ENCODE measurements around the gene DGKA.

Gene DGKA

DNA sequence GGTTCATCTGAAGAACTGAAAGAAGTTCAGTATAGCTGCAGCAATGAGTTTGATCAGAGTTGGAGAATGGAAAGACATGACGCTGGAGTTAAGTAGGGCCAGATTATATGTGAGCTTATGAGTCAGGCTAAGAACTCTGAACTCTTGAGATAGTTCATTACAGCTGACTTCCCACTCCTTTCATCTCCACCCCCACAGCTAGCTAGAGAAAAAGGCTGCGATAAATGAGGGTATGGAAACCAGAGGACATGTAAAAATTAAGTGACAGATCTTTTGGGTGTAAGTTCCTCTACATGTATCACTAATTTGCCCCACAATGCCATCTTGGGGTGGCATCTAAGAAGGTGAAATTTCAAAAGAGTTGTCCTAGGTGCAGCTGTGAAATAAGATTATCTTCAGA lies 31.9 kb upstream of the DGKA start:
- Histone ChIP-seq H3K36me3 (ENCODE audit: control insufficient read depth in 1 of 2, insufficient read depth in 2 of 2, low read depth in 1 of 2, low read length in 2 of 2) (peaks cover 24 to 32% of the 10 kb centered on the region in 2 experiments), H3K18ac (ENCODE audit: low read depth in 1 of 2, low read length in 2 of 2) (no peak overlapping the region), H3K4me2 (ENCODE audit: low read length, poor library complexity, severe bottlenecking) (no peak overlapping the region), H4K91ac (ENCODE audit: low read length) (no peak overlapping the region), H2AK5ac (ENCODE audit: low read length, severe bottlenecking) (no peak overlapping the region), H2AFZ (ENCODE audit: low read depth, low read length) (no peak overlapping the region), H3K79me1 (replicated peaks; ENCODE audit: low read length, poor library complexity, severe bottlenecking) (peaks cover 14% of the 10 kb centered on the region), H3K27ac (ENCODE audit: low read length, poor library complexity, severe bottlenecking) (no peak overlapping the region), H3K23ac (ENCODE audit: low read length in 2 of 2) (no peak overlapping the region), H2BK5ac (ENCODE audit: low read depth, low read length, poor library complexity, severe bottlenecking) (no peak overlapping the region), H3K27me3 (ENCODE audit: control insufficient read depth in 1 of 2, insufficient read depth in 1 of 2, low read length in 2 of 2) (no peaks in the 10 kb centered on the region), H3K9me3 (ENCODE audit: control insufficient read depth, low read length) (no peaks in the 10 kb centered on the region), H3K4me1 (ENCODE audit: control insufficient read depth, insufficient read depth, low read depth, low read length) (no peaks in the 10 kb centered on the region), H2BK12ac (ENCODE audit: low read length in 2 of 2) (no peak overlapping the region), H3K4me3 (ENCODE audit: insufficient read depth in 1 of 2, low read depth in 1 of 2, low read length in 2 of 2) (no peak overlapping the region), H3K14ac (ENCODE audit: low read length in 2 of 2) (no peak overlapping the region), H3K9ac (ENCODE audit: low read length) (peak overlapping the region; percentile 54), H2BK120ac (ENCODE audit: low read depth, low read length) (no peak overlapping the region), H4K8ac (ENCODE audit: low read length) (no peak overlapping the region), H3K4ac (ENCODE audit: low read depth in 1 of 2, low read length in 2 of 2) (no peak overlapping the region), H2BK15ac (ENCODE audit: low read depth, poor library complexity, severe bottlenecking) (no peak overlapping the region)
- WGBS: 80% methylated on average over 1 of the region's 2 CpGs
- DNase-seq: peak; percentile 49

DNA sequence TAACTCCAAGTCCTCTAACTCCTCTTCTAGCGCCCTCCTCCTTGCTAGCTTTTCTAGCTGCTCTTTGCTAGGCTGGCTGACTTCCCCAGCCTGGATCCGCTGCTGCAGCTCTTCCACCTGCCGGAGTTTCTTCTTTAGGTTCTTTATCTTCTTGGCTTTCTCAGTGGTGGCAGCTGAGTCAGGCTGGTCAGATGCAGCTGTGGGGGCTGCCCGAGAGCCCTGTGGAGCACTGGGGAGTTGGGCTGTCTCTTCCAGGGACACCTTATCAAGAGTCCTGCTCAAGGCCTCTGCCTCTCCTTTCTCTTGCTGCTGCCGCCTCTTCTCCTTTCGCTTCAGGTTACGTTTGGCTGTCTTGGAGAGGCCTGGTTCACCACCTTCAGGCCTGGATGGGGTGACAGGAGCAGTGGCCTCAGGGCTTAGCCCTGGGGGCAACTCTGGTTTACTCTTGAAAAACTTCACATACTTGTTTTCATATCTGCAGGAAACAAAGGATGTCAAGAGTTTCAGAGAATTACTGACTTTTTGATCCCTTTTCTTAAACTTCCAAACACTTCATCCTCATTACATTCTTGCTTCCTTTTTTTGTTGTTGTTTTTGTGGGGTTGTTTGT lies 29.0 kb upstream of the DGKA start:
- Histone ChIP-seq H3K4me3 (ENCODE audit: insufficient read depth in 1 of 2, low read depth in 1 of 2, low read length in 2 of 2) (no peak overlapping the region), H3K27ac (ENCODE audit: low read length, poor library complexity, severe bottlenecking) (no peak overlapping the region), H3K4ac (ENCODE audit: low read depth in 1 of 2, low read length in 2 of 2) (no peak overlapping the region), H3K4me2 (ENCODE audit: low read length, poor library complexity, severe bottlenecking) (no peak overlapping the region), H2AK5ac (ENCODE audit: low read length, severe bottlenecking) (no peak overlapping the region), H3K4me1 (ENCODE audit: control insufficient read depth, insufficient read depth, low read depth, low read length) (no peaks in the 10 kb centered on the region), H2BK5ac (ENCODE audit: low read depth, low read length, poor library complexity, severe bottlenecking) (no peak overlapping the region), H2AFZ (ENCODE audit: low read depth, low read length) (no peak overlapping the region), H2BK12ac (ENCODE audit: low read length in 2 of 2) (no peak overlapping the region), H3K9ac (ENCODE audit: low read length) (no peak overlapping the region), H2BK120ac (ENCODE audit: low read depth, low read length) (no peak overlapping the region), H3K36me3 (ENCODE audit: control insufficient read depth in 1 of 2, insufficient read depth in 2 of 2, low read depth in 1 of 2, low read length in 2 of 2) (peaks cover 24 to 32% of the 10 kb centered on the region in 2 experiments), H4K91ac (ENCODE audit: low read length) (no peak overlapping the region), H3K27me3 (ENCODE audit: control insufficient read depth in 1 of 2, insufficient read depth in 1 of 2, low read length in 2 of 2) (no peaks in the 10 kb centered on the region), H3K23ac (ENCODE audit: low read length in 2 of 2) (no peak overlapping the region), H4K8ac (ENCODE audit: low read length) (no peak overlapping the region), H2BK15ac (ENCODE audit: low read depth, poor library complexity, severe bottlenecking) (no peak overlapping the region), H3K18ac (ENCODE audit: low read depth in 1 of 2, low read length in 2 of 2) (no peak overlapping the region), H3K79me1 (replicated peaks; ENCODE audit: low read length, poor library complexity, severe bottlenecking) (peaks cover 19% of the 10 kb centered on the region), H3K9me3 (ENCODE audit: control insufficient read depth, low read length) (no peaks in the 10 kb centered on the region), H3K14ac (ENCODE audit: low read length in 2 of 2) (no peak overlapping the region)
- no peak for DNase-seq
- WGBS: 96% methylated on average over 7 of the region's 7 CpGs

DNA sequence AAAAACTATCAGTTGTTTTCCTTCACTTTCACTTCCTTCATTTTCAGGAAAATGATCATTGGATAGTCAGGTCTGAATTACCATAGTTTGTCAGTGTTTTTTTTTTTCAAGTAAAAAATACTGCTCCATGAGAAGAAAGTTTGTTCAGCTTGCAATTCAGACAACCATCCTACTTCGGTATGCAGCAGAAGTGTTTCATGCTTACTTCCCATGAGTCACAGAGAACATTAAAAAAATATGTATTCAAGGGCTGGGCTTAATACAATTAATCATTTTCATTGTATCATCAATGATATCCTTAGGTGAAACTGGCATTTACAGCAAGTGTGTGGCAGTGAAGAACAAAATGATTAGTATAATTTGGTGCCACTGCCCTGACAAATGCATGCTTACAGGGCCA lies 24.9 kb upstream of the DGKA start:
- no peak for DNase-seq
- Histone ChIP-seq H2BK12ac (ENCODE audit: low read length in 2 of 2) (no peak overlapping the region), H2AK5ac (ENCODE audit: low read length, severe bottlenecking) (no peak overlapping the region), H2BK5ac (ENCODE audit: low read depth, low read length, poor library complexity, severe bottlenecking) (no peak overlapping the region), H3K14ac (ENCODE audit: low read length in 2 of 2) (no peak overlapping the region), H3K4me2 (ENCODE audit: low read length, poor library complexity, severe bottlenecking) (no peak overlapping the region), H3K36me3 (ENCODE audit: control insufficient read depth in 1 of 2, insufficient read depth in 2 of 2, low read depth in 1 of 2, low read length in 2 of 2) (peaks cover 19 to 25% of the 10 kb centered on the region in 2 experiments), H4K91ac (ENCODE audit: low read length) (no peak overlapping the region), H3K4me3 (ENCODE audit: insufficient read depth in 1 of 2, low read depth in 1 of 2, low read length in 2 of 2) (no peak overlapping the region), H3K27ac (ENCODE audit: low read length, poor library complexity, severe bottlenecking) (no peak overlapping the region), H3K23ac (ENCODE audit: low read length in 2 of 2) (no peak overlapping the region), H3K9me3 (ENCODE audit: control insufficient read depth, low read length) (no peaks in the 10 kb centered on the region), H3K79me1 (replicated peaks; ENCODE audit: low read length, poor library complexity, severe bottlenecking) (peaks cover 22% of the 10 kb centered on the region), H3K4me1 (ENCODE audit: control insufficient read depth, insufficient read depth, low read depth, low read length) (no peaks in the 10 kb centered on the region), H3K4ac (ENCODE audit: low read depth in 1 of 2, low read length in 2 of 2) (no peak overlapping the region), H4K8ac (ENCODE audit: low read length) (no peak overlapping the region), H2BK120ac (ENCODE audit: low read depth, low read length) (no peak overlapping the region), H3K18ac (ENCODE audit: low read depth in 1 of 2, low read length in 2 of 2) (no peak overlapping the region), H2BK15ac (ENCODE audit: low read depth, poor library complexity, severe bottlenecking) (no peak overlapping the region), H2AFZ (ENCODE audit: low read depth, low read length) (no peak overlapping the region), H3K27me3 (ENCODE audit: control insufficient read depth in 1 of 2, insufficient read depth in 1 of 2, low read length in 2 of 2) (no peaks in the 10 kb centered on the region), H3K9ac (ENCODE audit: low read length) (no peak overlapping the region)
- WGBS: no CpG with 5 or more reads among the region's 1 CpG

DNA sequence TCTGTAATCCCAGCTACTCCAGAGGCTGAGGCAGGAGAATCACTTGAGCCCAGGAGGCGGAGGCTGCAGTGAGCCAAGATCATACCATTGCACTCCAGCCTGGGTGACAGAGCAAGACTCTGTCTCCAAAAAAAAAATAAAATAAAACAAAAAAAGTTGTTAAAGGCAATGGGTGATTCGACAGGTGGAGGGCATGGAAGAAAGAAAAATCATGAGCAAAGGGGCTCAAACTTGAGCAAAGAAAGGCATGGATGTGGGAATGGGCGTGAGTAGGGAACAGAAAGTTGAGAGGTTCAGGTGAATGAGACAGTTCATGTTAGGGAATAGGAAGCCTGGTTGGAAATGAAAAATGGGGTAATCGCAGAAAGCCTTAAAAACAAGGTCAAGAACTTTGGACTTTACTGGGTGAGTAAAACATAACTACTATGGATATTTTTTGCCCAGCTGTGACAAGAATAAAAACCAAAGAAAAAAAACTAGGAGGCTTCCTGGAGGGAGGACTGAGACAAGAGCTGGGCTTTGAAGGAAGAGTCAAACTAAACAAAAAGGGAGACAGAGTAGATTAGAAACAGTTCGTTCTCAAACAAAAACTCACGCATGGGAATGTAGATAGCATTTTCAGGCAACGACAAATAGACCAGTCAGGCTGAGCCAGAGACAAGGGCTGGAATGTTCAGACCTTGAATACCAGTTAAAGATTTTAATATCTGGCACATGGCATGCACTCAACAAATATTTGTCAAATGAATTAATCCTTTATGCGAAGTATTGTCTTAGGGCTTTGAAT lies 22.0 kb upstream of the DGKA start:
- Histone ChIP-seq H3K36me3 (ENCODE audit: control insufficient read depth in 1 of 2, insufficient read depth in 2 of 2, low read depth in 1 of 2, low read length in 2 of 2) (peaks cover 0 to 12% of the 10 kb centered on the region in 2 experiments), H2BK12ac (ENCODE audit: low read length in 2 of 2) (no peak overlapping the region), H2AFZ (ENCODE audit: low read depth, low read length) (no peak overlapping the region), H2BK15ac (ENCODE audit: low read depth, poor library complexity, severe bottlenecking) (no peak overlapping the region), H3K4ac (ENCODE audit: low read depth in 1 of 2, low read length in 2 of 2) (no peak overlapping the region), H2AK5ac (ENCODE audit: low read length, severe bottlenecking) (no peak overlapping the region), H3K14ac (ENCODE audit: low read length in 2 of 2) (no peak overlapping the region), H3K27ac (ENCODE audit: low read length, poor library complexity, severe bottlenecking) (no peak overlapping the region), H3K4me1 (ENCODE audit: control insufficient read depth, insufficient read depth, low read depth, low read length) (no peaks in the 10 kb centered on the region), H4K8ac (ENCODE audit: low read length) (no peak overlapping the region), H3K9ac (ENCODE audit: low read length) (peak overlapping the region; percentile 37), H2BK5ac (ENCODE audit: low read depth, low read length, poor library complexity, severe bottlenecking) (no peak overlapping the region), H3K79me1 (replicated peaks; ENCODE audit: low read length, poor library complexity, severe bottlenecking) (peaks cover 13% of the 10 kb centered on the region), H3K9me3 (ENCODE audit: control insufficient read depth, low read length) (no peaks in the 10 kb centered on the region), H3K27me3 (ENCODE audit: control insufficient read depth in 1 of 2, insufficient read depth in 1 of 2, low read length in 2 of 2) (no peaks in the 10 kb centered on the region), H4K91ac (ENCODE audit: low read length) (no peak overlapping the region), H3K4me2 (ENCODE audit: low read length, poor library complexity, severe bottlenecking) (no peak overlapping the region), H2BK120ac (ENCODE audit: low read depth, low read length) (no peak overlapping the region), H3K18ac (ENCODE audit: low read depth in 1 of 2, low read length in 2 of 2) (no peak overlapping the region), H3K4me3 (ENCODE audit: insufficient read depth in 1 of 2, low read depth in 1 of 2, low read length in 2 of 2) (no peak overlapping the region), H3K23ac (ENCODE audit: low read length in 2 of 2) (no peak overlapping the region)
- peak; percentile 28 for DNase-seq
- WGBS: 84% methylated on average over 7 of the region's 8 CpGs
